NCI-H1092 (cell line): Measurements from ENCODE around the gene PLCB1.
"Not testable (repeated sequence)": the region's sequence is repeated elsewhere in the genome, so short reads cannot be mapped to it uniquely, and the experiment has no call there.

Experiments
- DNase-seq: peaks from one replicate; lab custom pipeline; 2025; lab: John Stamatoyannopoulos, UW

Gene PLCB1

DNA sequence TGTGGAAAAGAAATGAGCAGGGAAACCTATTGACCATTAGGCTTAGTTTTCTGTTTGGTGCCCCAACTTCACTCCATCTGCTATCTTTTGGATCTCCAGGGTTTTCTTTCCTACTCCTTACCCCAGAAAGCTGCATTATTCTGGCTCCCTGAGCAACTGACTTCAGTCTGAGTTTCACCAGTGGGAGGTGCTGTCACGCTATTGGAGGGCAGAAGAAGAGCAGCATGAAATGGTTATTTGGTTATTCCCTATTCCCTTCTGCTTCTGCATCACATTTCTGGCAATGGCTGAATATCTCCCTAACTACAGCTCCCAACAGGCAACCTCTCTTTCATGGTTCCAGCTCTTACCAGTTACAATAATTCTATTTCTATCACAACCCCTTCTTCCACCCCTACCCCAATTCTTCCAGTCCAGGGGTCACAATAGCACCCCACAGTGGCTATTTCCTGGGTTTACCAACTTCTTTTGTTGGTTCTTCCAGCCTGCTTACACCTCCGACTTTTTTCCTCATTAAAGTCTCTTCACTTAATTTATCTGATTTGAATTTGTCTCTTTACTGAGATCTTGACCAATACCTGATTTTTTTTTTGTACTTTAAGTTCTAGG is 311.5 kb downstream of the PLCB1 start:
- DNase-seq: no peak

DNA sequence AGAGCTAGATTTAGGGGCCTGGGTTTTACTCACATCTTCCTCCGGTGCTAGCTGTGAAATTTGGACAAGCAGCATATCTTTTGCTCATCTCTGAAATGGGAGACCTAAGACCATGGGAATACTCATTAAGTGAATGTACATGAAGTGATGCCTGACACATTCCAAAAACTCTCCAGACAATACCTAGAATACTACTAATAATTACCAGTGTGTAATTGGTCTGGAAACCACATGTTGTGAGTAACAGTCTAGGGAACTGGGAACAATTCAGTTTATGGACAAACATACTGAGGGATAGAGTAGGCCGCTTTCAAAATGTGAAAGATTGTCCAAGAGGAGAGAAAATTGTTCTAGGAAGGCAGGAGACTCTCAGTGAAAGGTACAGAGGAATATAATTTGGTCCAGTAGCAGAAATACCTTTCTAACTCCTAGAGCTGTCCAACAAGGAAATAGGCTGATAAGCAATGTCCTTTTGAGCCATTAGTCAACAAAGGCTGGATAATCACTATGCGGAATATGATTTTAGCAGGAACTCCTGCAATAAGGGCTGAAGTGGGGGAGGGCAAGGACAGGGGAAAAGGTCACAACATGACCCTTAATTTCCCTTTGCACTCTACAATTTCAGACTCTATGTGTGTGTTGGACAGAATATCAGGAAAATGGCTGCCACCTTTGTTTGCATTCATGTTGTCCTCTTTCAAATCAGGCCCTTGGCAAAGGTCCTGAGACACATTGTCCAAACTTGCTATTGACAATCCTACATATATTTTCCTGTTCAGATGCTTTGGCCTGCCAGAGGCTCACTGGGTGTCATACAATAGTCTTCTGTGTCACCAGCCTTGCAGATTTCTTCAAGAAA is 315.4 kb downstream of the PLCB1 start:
- DNase-seq: no peak

DNA sequence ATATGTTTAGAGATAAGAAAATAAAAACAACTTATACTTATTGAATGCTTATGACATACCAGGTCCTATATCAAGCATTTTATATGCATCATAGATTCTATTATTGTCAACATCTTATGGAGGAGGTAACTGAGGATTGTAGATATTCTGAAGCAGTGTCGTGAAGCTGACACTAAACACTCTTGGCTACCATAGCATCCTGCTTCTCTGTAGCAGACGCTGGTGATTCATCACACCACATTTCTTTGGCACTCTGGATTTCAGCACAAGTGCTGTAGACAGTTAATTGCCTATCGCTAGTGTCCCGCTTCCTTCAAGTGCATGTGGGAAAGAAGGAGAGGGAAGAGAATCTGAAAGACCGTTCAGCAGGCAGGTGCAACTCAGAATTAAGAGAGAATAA is 317.1 kb downstream of the PLCB1 start:
- no peak for DNase-seq

- DNase-seq: no peak
Measured at GRCh38 chr20:8454137-8454712, 322.2 kb downstream of the PLCB1 start.

- DNase-seq: no peak
Measured at GRCh38 chr20:8456765-8457164, 324.7 kb downstream of the PLCB1 start.

DNA sequence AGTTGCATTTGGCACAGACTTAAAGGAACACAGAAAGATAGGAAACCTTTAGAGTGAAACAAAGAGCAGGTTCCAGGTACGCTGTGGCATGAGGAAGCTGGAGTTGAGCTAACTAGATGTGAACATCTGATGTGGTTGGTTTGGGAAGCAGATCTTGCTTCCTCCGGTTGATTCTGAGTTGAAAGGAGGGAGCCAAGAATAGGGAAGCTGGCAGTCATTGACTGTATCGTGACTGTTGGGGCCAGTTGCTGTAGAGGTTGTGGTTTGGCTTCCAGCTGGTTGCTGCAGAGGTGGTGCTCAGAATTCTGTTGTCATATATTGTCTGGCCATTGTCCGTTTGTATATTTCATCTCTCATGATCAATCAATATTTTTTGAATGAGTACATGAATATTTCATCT is 325.9 kb downstream of the PLCB1 start:
- DNase-seq: no peak

GRCh38 chr20:8461186-8461585 is 329.1 kb downstream of the PLCB1 start:
- DNase-seq: no peak

GRCh38 chr20:8464368-8464767 is 332.3 kb downstream of the PLCB1 start:
- no peak for DNase-seq

DNA sequence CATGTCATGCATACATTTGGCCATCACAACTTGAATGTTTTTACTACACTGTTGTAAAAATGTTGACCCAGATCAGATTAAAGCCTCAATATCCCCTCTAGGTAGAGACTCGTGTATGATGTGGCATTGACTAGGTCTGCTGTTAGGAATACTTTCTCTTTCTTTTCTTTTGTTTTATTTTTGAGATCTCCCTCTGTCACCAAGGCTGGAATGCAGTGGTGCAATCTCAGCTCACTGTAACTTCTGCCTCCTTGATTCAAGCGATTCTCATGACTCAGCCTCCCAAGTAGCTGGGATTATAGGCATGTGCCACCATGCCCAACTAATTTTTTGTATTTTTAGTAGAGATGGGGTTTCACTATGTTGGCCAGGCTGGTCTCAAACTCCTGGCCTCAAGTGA is 334.7 kb downstream of the PLCB1 start:
- not testable (repeated sequence) for DNase-seq

GRCh38 chr20:8470156-8470555 is 338.1 kb downstream of the PLCB1 start:
- DNase-seq: no peak

DNA sequence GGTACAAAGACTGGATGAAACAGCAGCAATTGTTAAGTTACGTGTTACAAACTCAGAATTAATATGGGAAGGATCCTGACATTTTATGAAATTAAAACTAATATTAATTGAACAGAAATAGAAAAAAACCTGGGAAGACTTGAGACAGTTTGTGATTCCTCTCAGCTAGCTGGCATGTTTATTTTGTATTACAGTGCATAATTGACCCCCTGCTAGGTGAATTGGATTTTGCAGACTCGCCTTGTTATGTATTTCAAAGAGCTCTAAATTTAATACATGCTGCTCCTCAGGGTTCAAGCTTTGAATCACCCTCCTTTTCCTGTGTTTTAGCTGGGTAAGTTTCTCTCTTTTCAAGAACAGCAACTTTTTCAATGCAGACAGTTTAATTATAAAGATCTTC is 339.4 kb downstream of the PLCB1 start:
- no peak for DNase-seq

GRCh38 chr20:8473459-8473858 is 341.4 kb downstream of the PLCB1 start:
- no peak for DNase-seq

GRCh38 chr20:8474027-8474668 is 342.1 kb downstream of the PLCB1 start:
- DNase-seq: no peak

DNA sequence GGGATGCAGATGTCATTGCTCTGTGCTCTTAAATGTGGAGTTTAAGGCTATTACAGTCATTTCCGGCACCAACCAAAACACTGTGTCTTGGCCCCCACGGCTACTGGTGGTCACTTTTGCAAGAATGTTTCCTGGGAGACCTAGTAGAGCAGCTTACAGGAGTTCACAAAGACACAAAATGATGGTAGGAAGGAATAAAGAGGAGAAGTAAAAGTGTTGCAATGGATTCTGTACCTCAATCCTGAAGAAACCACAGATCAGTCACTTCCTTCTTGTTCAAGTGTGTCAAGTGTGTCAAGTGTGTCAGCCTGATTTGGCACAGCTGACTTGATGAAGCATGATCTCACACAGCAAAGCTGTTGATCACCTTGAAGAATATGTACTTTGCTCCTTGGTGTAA is 344.0 kb downstream of the PLCB1 start:
- no peak for DNase-seq

- no peak for DNase-seq
Measured at GRCh38 chr20:8480597-8480996, 348.5 kb downstream of the PLCB1 start.

DNA sequence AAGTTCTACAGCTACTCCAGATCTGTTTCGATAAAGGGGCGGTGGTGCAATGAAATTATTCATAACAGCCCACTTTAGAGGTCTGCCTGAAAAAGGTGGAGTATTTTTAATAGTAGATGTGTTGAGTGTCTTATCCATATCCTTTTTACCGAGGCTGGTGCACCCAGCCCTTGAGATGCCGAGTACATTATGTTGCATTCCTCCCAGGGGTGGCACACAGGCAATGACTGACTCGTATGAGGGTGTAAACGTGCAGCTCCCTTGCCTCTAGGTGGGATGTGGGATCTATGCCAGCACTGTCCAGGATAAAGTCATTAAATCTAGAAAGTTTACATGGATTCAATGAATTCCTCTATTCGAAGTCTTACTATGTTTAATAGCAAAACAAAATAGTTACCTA is 355.6 kb downstream of the PLCB1 start:
- no peak for DNase-seq

GRCh38 chr20:8489094-8489883 is 357.2 kb downstream of the PLCB1 start:
- no peak for DNase-seq

- DNase-seq: no peak
Measured at GRCh38 chr20:8490076-8490830, 358.2 kb downstream of the PLCB1 start.

DNA sequence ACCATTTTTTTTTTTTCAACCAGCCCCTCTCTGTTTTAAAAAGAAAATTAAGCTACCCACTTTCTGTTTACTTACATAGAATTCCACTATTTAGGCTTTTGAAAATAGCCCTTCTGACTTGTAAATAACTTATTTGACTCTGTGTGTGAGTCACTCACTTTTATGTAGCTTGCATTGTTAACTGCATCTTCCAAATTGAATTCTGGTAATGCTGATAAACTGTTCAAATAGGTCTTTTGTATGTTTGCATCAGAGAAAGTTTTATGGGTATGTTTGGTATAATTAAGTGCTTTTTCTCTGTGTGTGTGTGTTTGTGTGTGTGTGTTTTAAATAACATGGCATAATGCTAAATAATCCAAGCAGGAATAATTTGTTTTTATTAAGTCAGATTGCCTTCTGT is 360.1 kb downstream of the PLCB1 start:
- no peak for DNase-seq

DNA sequence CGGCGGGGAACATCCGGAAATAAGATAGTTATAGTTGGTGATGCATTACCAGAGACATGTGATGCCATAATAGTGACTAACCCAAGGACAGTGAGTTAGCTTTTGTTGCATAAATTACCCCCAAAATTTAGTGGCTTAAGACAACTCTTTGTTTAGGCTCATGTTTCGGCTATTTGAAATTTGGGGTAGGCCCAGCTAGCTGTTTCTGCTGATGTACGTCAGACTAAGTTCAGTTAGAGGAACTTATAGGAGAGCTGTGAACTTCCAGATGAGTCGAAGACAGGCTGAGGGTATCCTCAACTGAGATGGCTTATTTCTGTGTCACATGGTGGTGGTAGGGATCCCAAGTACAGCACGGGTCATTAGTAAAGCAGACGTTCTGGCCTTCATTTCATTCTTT is 366.5 kb downstream of the PLCB1 start:
- no peak for DNase-seq

GRCh38 chr20:8504030-8504429 is 372.0 kb downstream of the PLCB1 start:
- DNase-seq: no peak
